Fibroblast of villous mesenchyme (primary cell): ENCODE results near the gene PTH1R. TPM values are rescaled to one million over a fixed set of nuclear protein-coding genes. Genes with fewer than 3 reads are reported as not detected.

Experiments
- DNase-seq: peaks from one replicate; pipeline ENCODE4 v3.0.0-alpha.2; 2010; ENCODE audit warnings: low read depth
- H3K4me3 ChIP-seq: 2 replicates; pipeline ENCODE4 v1.5.1; 2011; ENCODE audit warnings: low read depth, mild to moderate bottlenecking, low read length
- total RNA-seq: library from RNA; depleted of rRNA; stranded (reverse); fragments of >200 nt; gene quantifications from 2 replicates; pipeline ENCODE4 v1.2.3, GENCODE V29; 2012
- TF ChIP-seq, protein P1 (sequence below): IDR thresholded peaks from 2 replicates; pipeline ENCODE4 v1.5.1; 2012; ENCODE audit warnings: low read depth, mild to moderate bottlenecking, low read length; ENCODE audit not compliant: insufficient read depth

PTH1R gene
- total RNA-seq, 1 donor: 2.6 TPM

DNA sequence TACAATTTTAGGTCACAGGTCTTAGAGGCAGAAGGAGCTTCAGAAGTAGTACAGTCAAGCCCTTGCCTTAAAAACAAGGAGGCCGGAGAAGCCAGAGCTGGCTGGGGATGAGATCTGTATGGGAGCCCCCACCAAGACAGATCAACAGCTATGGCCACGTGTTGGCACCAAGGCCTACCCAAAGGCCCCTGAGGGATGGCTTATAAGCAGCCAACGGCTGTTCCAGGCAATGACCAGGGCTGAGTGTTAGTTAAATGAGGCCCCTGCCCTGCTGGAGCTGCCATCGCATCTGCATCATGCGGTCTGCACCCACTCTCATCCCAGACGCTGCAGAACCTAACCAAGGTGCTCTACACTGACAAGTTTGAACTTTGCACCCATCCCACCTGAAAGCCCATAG lies 55.7 kb downstream of the PTH1R start:
- no peak overlapping the region for H3K4me3 ChIP-seq
- no peak for DNase-seq
- TF ChIP-seq, protein P1, sequence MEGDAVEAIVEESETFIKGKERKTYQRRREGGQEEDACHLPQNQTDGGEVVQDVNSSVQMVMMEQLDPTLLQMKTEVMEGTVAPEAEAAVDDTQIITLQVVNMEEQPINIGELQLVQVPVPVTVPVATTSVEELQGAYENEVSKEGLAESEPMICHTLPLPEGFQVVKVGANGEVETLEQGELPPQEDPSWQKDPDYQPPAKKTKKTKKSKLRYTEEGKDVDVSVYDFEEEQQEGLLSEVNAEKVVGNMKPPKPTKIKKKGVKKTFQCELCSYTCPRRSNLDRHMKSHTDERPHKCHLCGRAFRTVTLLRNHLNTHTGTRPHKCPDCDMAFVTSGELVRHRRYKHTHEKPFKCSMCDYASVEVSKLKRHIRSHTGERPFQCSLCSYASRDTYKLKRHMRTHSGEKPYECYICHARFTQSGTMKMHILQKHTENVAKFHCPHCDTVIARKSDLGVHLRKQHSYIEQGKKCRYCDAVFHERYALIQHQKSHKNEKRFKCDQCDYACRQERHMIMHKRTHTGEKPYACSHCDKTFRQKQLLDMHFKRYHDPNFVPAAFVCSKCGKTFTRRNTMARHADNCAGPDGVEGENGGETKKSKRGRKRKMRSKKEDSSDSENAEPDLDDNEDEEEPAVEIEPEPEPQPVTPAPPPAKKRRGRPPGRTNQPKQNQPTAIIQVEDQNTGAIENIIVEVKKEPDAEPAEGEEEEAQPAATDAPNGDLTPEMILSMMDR: no peak

- DNase-seq: no peak
- TF ChIP-seq, protein P1: no peak
- H3K4me3 ChIP-seq: no peak overlapping the region
Measured at GRCh38 chr3:46934072-46934471, 56.6 kb downstream of the PTH1R start.

DNA sequence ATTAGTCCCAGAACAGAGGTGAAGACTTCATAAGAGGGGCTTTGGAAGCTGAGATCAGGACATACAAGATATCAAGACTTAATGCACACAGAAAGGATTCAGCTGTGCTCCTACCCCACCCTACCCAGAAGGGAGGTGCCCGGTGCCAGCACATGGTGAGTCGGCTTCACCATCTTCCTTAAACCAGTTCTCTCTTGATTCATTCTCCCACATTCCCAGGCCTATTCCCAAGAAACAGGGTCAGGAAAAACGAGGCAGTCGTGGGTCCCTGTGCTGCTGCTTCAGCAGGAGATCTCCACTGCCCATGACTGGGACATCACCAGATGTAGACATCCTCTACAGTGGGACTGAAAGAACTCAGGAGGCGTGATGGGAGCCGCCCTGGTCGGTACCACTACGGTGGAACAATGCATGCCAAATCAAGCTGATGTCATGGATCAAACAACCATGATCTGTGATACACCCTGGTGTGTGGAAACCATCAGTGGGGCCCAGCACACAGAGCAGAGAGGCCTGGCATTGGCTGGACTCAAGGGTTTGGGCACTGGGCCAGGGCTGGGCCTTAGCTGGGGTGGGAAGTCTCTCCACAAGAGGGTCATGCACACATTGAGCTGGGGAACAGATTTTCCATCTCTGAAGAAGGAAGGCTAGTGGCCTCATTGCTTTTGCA lies 57.1 kb downstream of the PTH1R start:
- TF ChIP-seq, protein P1: no peak
- H3K4me3 ChIP-seq: no peak overlapping the region
- DNase-seq: peak; percentile 50

DNA sequence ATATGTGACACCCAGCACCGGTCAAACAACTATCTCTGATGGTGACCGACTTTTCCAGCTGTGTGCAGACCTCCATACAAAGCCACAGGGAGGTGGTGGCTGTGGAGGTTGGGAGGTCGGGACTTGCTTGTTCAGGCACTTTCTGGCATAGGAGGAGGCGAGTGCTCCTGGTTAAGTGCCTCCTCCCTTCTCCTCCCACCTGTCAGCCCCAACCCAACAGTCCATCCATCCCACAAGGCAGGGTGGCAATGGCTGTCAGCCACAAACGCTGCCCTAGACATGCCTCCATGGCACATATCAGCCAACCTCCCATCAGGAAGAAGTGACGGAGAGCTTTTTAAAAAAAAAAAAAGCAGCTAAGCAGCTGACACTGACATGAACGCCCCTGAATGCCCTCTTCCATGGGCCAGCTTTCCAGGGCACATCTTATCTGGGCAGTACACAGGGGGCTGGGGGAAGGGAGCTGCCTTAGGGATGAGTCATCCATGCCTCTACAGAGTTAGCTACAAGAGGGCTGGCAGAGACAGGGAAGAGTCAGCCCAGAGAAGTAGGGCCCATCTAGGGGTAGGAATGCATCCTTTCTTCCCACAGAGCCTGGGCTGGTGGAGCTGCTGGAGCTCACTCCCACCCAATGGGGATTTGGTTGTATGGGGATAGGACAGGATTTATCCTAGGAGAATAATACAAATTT lies 57.8 kb downstream of the PTH1R start:
- peak; percentile 98 for DNase-seq
- H3K4me3 ChIP-seq: no peak overlapping the region
- TF ChIP-seq, protein P1: peak; percentile 97

DNA sequence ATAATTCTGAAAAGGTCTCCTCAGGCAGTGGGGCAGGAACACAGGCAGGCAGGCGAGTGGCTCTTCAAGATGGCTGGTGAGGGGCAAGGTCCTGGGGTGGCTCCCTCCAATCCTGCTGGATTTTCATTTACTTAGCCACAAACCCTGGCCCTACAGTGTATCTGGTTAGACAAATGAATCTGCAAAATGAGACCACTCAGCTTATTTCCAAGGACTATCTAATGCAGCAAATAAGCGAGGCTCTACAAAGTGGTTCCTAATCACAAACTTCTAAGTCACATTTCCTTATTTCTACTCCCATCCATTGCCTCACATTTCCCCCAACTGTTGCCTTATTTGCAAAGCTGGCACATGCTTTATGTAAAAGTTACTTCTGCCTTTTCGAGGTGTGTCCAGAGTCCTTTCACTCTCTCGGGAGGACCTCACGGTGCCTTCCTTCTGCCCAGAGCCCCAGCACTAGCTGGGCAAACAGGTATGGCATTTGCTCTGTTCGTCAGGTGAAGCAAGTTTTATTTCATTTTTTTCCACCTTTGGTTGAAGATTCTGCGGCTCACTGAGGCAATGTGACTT lies 58.6 kb downstream of the PTH1R start:
- no peak overlapping the region for H3K4me3 ChIP-seq
- TF ChIP-seq, protein P1: no peak
- no peak for DNase-seq

DNA sequence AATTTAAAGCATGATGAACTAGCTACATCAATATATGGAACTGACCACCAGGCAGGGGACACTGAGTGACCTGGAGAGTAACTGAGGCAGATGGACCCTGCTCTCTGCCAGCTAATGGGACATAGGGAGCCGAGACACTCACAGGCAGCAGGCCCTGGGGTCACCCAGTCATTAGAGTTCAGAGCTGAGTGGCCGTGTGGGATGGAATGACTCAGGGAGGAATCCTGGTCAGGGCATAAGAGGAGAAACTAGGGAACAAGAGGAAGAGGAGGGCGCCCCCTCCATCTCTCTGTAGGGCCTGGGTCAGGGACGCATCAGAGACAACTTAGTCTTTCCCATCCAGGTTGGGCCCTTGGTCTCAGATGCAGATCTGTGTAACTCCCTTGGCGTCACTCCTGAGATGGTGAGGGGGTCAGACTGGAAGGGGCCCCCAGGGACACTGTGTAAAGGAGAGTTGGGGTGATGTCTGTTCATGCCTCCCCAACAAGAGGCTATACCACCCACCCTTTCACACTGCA lies 59.3 kb downstream of the PTH1R start:
- H3K4me3 ChIP-seq: no peak overlapping the region
- peak; percentile 41 for DNase-seq
- TF ChIP-seq, protein P1: no peak
